Kidney tubule cell (primary cell): ENCODE data around the gene SARDH.

ENCODE experiments used
- DNase-seq: peaks from one replicate; pipeline ENCODE4 v3.0.0-alpha.2; 2018; ENCODE audit warnings: low spot score

SARDH gene

GRCh38 chr9:133733796-133734533, 4.2 kb downstream of the SARDH start:
- no peak for DNase-seq

GRCh38 chr9:133733421-133733795, 4.7 kb downstream of the SARDH start:
- DNase-seq: no peak

GRCh38 chr9:133732639-133733408, 5.3 kb downstream of the SARDH start:
- DNase-seq: no peak

GRCh38 chr9:133731876-133732638, 6.1 kb downstream of the SARDH start:
- peak; percentile 37 for DNase-seq

GRCh38 chr9:133730994-133731715, 7.0 kb downstream of the SARDH start:
- DNase-seq: no peak

- DNase-seq: no peak
Measured at GRCh38 chr9:133729617-133730281, 8.4 kb downstream of the SARDH start.

- no peak for DNase-seq
Measured at GRCh38 chr9:133728856-133729616, 9.1 kb downstream of the SARDH start.

GRCh38 chr9:133727876-133728441, 10.2 kb downstream of the SARDH start:
- no peak for DNase-seq

- DNase-seq: no peak
Measured at GRCh38 chr9:133727277-133727875, 10.8 kb downstream of the SARDH start.

GRCh38 chr9:133726401-133727276, 11.5 kb downstream of the SARDH start:
- peak; percentile 53 for DNase-seq

GRCh38 chr9:133725886-133726285, 12.3 kb downstream of the SARDH start:
- DNase-seq: no peak

GRCh38 chr9:133718563-133719315, 19.4 kb downstream of the SARDH start:
- no peak for DNase-seq

GRCh38 chr9:133717113-133718031, 20.8 kb downstream of the SARDH start:
- DNase-seq: no peak

- no peak for DNase-seq
Measured at GRCh38 chr9:133716564-133717112, 21.5 kb downstream of the SARDH start.

GRCh38 chr9:133715866-133716563, 22.1 kb downstream of the SARDH start:
- peak; percentile 22 for DNase-seq

- DNase-seq: no peak
Measured at GRCh38 chr9:133715295-133715865, 22.8 kb downstream of the SARDH start.
